Articular chondrocyte of knee joint (primary cell): ENCODE results near the gene C1orf21. TPM values are rescaled to one million over a fixed set of nuclear protein-coding genes. Genes with fewer than 3 reads are reported as not detected.

Source experiments
- total RNA-seq: library from RNA; depleted of rRNA; stranded (reverse); fragments of >200 nt; gene quantifications from 2 replicates; pipeline ENCODE4 v1.2.3, GENCODE V29; 2012

The C1orf21 gene, protein sequence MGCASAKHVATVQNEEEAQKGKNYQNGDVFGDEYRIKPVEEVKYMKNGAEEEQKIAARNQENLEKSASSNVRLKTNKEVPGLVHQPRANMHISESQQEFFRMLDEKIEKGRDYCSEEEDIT
- total RNA-seq = 118 and 140 TPM in 2 replicates

DNA sequence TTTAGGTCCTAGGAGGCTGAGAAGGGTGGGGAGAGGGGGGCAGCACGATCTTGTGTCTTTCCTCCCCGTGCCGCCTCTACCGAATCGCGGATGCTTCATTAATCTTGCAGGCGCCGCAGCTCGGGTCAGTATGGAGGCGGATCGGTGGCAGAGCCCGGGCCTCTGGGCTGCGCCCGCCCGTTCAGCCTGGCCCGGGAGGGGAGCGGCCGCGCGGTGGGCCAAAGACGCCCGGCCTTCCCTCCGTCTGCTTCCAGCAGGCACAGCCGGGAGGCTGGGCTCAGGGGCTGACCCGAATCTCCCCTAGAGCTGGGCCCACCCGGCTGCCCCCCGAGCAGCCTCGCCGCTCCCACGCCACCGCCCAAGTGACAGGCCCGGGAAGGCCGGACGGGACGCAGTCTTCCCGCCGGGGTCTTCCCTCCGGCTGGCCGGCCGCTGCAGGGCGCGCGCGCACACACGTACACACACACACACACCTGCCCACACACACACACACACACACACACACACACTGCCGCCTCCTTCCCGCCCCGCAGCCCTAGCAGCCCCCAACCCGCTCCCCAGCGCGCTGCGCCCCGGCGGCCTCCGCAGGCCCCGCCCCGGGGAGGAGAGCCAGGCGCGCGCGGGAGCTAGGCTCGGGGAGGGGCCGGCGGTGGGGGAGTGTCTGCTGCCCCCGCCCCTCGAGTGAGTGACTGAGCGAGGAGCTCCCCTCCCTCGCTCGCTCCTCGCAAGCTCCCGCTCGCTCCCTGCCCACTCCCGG is at the start of gene C1orf21:
Gene C1orf21, plus strand, starts transcription at position 718 of the 757 bp plus-strand sequence. CDS start 90,481 bp downstream, outside the sequence.

